Panc1 (cell line): ENCODE measurements around the gene BCL11B. TPM values are rescaled to one million over a fixed set of nuclear protein-coding genes. Genes with fewer than 3 reads are reported as not detected.

ENCODE experiments used
- ATAC-seq: fragments of 200-7000 bp; cut with Tn5 transposase; 2 replicates; pipeline ENCODE4 v1.9.1; 2020; ENCODE audit warnings: mild to moderate bottlenecking, moderate library complexity
- BruUV-seq: library from RNA; stranded (reverse); fragments of 400-500 nt; replicated peaks from 2 replicates; lab custom pipeline; 2021; lab: Mats Ljungman, UMichigan
- CTCF ChIA-PET: fragments of 300-600 bp; sonication (Branson Sonifier 250); formaldehyde crosslinking; loops from one replicate; lab custom pipeline; 2022; ENCODE audit warnings: antibody characterized with exemption; lab: Charles Lee
- POLR2A ChIA-PET: fragments of 300-600 bp; sonication (Branson Sonifier 250); formaldehyde crosslinking; loops from one replicate; lab custom pipeline; 2022; ENCODE audit warnings: antibody characterized with exemption; lab: Charles Lee
- DNase-seq: peaks from one replicate; pipeline ENCODE4 v3.0.0-alpha.2; 2010; ENCODE audit warnings: low read depth, low spot score
- H3K27ac ChIP-seq: 2 replicates; pipeline ENCODE4 v1.5.1; 2011; ENCODE audit warnings: mild to moderate bottlenecking, low read length, inconsistent platforms
- H3K27me3 ChIP-seq: fragments of 200-500 bp; sonication (Bioruptor generic); 2 replicates; pipeline ENCODE4 v1.6.0; 2014; ENCODE audit warnings: low read length, inconsistent platforms; ENCODE audit not compliant: control insufficient read depth, insufficient read depth
- H3K36me3 ChIP-seq: fragments of 200-500 bp; sonication (Bioruptor generic); 2 replicates; pipeline ENCODE4 v1.5.1; 2014; ENCODE audit warnings: inconsistent platforms, mild to moderate bottlenecking, low read length, moderate library complexity; ENCODE audit not compliant: control insufficient read depth, insufficient read depth
- H3K4me1 ChIP-seq: 2 replicates; pipeline ENCODE4 v1.5.1; 2011; ENCODE audit warnings: inconsistent platforms, mild to moderate bottlenecking, low read length, moderate library complexity; ENCODE audit not compliant: control insufficient read depth, insufficient read depth
- H3K4me3 ChIP-seq, 2 experiments: 2 replicates each; pipeline ENCODE4 v1.5.1; 2011 to 2012; ENCODE audit warnings: low read depth in 2 of 2, low read length in 2 of 2, mild to moderate bottlenecking in 2 of 2, inconsistent platforms in 1 of 2, moderate library complexity in 1 of 2
- H3K9me3 ChIP-seq: fragments of 200-500 bp; sonication (Bioruptor generic); 2 replicates; pipeline ENCODE4 v1.5.1; 2014; ENCODE audit warnings: low read depth, mild to moderate bottlenecking, inconsistent platforms, low read length, moderate library complexity; ENCODE audit not compliant: control insufficient read depth, insufficient read depth
- POLR2AphosphoS5 ChIP-seq: IDR thresholded peaks from 2 replicates; pipeline ENCODE4 v1.6.1; 2012; ENCODE audit warnings: mild to moderate bottlenecking, low read depth, low read length, moderate library complexity
- SIN3A ChIP-seq: IDR thresholded peaks from 2 replicates; pipeline ENCODE4 v1.6.1; 2012; ENCODE audit warnings: low read depth, mild to moderate bottlenecking, low read length, moderate library complexity, borderline replicate concordance; ENCODE audit not compliant: insufficient read depth
- TCF7L2 ChIP-seq: IDR thresholded peaks from 2 replicates; pipeline ENCODE4 v1.6.1; 2011; ENCODE audit warnings: mild to moderate bottlenecking, low read depth, low read length, inconsistent platforms
- in situ Hi-C: cut with HindIII; loops from 2 replicates; pipeline ENCODE4 v1.10.0; 2016; ENCODE audit warnings: low sequenced_read_pairs, low pct_unique_long_range_greater_than_20kb
- intact Hi-C: fragments of 100-400 bp; cut with micrococcal nuclease; formaldehyde crosslinking; loops from one replicate; pipeline ENCODE4 v1.10.0; 2022; ENCODE audit not compliant: unreplicated experiment
- total RNA-seq: library from RNA; stranded (reverse); gene quantifications from one replicate; pipeline ENCODE4 v1.2.1, GENCODE V29; 2021; ENCODE audit not compliant: unreplicated experiment
- TF ChIP-seq, protein P1 (sequence below): fragments of 450-650 bp; IDR thresholded peaks from 2 replicates; pipeline ENCODE4 v1.5.1; 2017; ENCODE audit warnings: mild to moderate bottlenecking
- TF ChIP-seq, protein P2 (sequence below), 2 experiments: IDR thresholded peaks; 2 replicates each; pipeline ENCODE4 v1.6.1; 2011 to 2012; ENCODE audit warnings: low read depth in 2 of 2, control low read depth in 1 of 2, low read length in 1 of 2, mild to moderate bottlenecking in 1 of 2, moderate library complexity in 1 of 2; ENCODE audit not compliant: insufficient read depth in 1 of 2

BCL11B gene
- total RNA-seq, 1 experiment from 2014 or later = 0.23 TPM

DNA sequence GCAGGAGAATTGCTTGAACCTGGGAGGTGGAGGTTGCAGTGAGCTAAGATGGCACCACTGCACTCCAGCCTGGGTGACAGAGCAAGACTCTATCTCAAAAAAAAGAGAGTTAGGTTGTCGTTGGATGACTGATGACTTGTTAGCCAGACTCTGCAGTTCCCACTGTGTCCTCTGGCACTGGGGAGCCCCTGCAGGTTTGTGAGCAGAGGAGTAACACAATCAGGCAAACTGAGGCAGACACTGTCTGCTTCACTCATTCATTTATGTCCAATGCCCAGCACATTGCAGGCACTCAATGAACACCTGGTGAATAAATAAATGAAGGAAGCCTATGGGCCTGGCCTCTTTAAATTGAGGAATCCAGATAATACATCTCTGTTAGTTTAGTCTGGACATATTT is 41.2 kb upstream of the BCL11B start:
- no peaks in the 10 kb centered on the region for H3K4me1 ChIP-seq
- intact Hi-C loops (no loop called here), in situ Hi-C loops (no loop called here)
- no peak overlapping the region for H3K27ac ChIP-seq
- ChIA-PET POLR2A (no interaction called here), CTCF (no interaction called here)
- ATAC-seq = no peak
- no peaks in the 10 kb centered on the region for H3K36me3 ChIP-seq
- H3K4me3 ChIP-seq = no peak overlapping the region
- no TSS peak for BruUV-seq
- TF ChIP-seq, protein P1, sequence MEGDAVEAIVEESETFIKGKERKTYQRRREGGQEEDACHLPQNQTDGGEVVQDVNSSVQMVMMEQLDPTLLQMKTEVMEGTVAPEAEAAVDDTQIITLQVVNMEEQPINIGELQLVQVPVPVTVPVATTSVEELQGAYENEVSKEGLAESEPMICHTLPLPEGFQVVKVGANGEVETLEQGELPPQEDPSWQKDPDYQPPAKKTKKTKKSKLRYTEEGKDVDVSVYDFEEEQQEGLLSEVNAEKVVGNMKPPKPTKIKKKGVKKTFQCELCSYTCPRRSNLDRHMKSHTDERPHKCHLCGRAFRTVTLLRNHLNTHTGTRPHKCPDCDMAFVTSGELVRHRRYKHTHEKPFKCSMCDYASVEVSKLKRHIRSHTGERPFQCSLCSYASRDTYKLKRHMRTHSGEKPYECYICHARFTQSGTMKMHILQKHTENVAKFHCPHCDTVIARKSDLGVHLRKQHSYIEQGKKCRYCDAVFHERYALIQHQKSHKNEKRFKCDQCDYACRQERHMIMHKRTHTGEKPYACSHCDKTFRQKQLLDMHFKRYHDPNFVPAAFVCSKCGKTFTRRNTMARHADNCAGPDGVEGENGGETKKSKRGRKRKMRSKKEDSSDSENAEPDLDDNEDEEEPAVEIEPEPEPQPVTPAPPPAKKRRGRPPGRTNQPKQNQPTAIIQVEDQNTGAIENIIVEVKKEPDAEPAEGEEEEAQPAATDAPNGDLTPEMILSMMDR = no peak
- TF ChIP-seq SIN3A (no peak), POLR2AphosphoS5 (no peak), TCF7L2 (no peak)
- TF ChIP-seq, protein P2, sequence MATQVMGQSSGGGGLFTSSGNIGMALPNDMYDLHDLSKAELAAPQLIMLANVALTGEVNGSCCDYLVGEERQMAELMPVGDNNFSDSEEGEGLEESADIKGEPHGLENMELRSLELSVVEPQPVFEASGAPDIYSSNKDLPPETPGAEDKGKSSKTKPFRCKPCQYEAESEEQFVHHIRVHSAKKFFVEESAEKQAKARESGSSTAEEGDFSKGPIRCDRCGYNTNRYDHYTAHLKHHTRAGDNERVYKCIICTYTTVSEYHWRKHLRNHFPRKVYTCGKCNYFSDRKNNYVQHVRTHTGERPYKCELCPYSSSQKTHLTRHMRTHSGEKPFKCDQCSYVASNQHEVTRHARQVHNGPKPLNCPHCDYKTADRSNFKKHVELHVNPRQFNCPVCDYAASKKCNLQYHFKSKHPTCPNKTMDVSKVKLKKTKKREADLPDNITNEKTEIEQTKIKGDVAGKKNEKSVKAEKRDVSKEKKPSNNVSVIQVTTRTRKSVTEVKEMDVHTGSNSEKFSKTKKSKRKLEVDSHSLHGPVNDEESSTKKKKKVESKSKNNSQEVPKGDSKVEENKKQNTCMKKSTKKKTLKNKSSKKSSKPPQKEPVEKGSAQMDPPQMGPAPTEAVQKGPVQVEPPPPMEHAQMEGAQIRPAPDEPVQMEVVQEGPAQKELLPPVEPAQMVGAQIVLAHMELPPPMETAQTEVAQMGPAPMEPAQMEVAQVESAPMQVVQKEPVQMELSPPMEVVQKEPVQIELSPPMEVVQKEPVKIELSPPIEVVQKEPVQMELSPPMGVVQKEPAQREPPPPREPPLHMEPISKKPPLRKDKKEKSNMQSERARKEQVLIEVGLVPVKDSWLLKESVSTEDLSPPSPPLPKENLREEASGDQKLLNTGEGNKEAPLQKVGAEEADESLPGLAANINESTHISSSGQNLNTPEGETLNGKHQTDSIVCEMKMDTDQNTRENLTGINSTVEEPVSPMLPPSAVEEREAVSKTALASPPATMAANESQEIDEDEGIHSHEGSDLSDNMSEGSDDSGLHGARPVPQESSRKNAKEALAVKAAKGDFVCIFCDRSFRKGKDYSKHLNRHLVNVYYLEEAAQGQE (IDR thresholded peaks at IDR 0.05; ENCODE audit: insufficient read depth in 1 of 2, low read depth in 2 of 2, low read length in 1 of 2) = no peak
- no peak for DNase-seq
- no peaks in the 10 kb centered on the region for H3K9me3 ChIP-seq
- H3K27me3 ChIP-seq = no peaks in the 10 kb centered on the region

DNA sequence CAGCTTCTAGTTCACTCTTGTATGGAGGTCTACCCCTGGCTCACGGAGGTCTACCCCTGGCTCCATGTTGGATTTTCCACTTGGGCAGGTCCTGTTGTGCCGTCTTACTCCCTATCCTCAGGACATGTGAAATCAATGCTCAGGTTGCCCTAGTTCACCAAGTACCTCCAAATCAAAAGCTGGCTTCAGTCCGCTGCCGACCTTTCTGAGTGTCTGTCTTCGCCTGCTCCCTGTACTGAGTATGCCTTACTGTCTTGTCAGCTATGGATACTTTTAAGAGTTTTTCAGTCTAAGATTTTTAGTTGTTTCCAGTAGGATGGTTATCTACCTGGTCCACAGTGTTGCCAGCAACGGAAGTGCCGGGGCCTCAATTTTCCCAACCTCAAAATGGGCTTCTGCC is 40.1 kb upstream of the BCL11B start:
- Histone ChIP-seq H3K27ac (no peak overlapping the region), H3K9me3 (no peaks in the 10 kb centered on the region), H3K4me1 (no peaks in the 10 kb centered on the region), H3K27me3 (no peaks in the 10 kb centered on the region), H3K4me3 (no peak overlapping the region), H3K36me3 (no peaks in the 10 kb centered on the region)
- ATAC-seq = no peak
- ChIA-PET CTCF (no interaction called here), POLR2A (no interaction called here)
- intact Hi-C loops (no loop called here), in situ Hi-C loops (no loop called here)
- BruUV-seq = no TSS peak
- TF ChIP-seq POLR2AphosphoS5 = no peak
- TF ChIP-seq TCF7L2 = no peak
- TF ChIP-seq, protein P1 = no peak
- TF ChIP-seq, protein P2 (IDR thresholded peaks at IDR 0.05; ENCODE audit: insufficient read depth in 1 of 2, low read depth in 2 of 2, low read length in 1 of 2) = no peak
- no peak for TF ChIP-seq SIN3A
- no peak for DNase-seq
